ENCODE data around the gene SRP54. TPM values are rescaled to one million over a fixed set of nuclear protein-coding genes. Genes with fewer than 3 reads are reported as not detected.
"Not testable (repeated sequence)": the region's sequence is repeated elsewhere in the genome, so short reads cannot be mapped to it uniquely, and the experiment has no call there.

Gene SRP54
- total RNA-seq, 1 experiment from 2014 or later = 57.6 TPM

- CTCF ChIA-PET = no interaction called here
- H3K4me1 Mint-ChIP-seq (ENCODE audit: low read depth, unreplicated experiment) = no peaks in the 10 kb centered on the region
These were observed 31.5 kb upstream of the SRP54 start for GRCh38 chr14:34951286-34951685.

GRCh38 chr14:34956931-34957330 lies 25.9 kb upstream of the SRP54 start:
- intact Hi-C loops (cut with micrococcal nuclease; ENCODE audit: unreplicated experiment) = no loop called here
- no peak overlapping the region for H3K4me3 Mint-ChIP-seq (ENCODE audit: low read depth, unreplicated experiment)
- TF ChIP-seq CTCF (IDR thresholded peaks at IDR 0.05; ENCODE audit: unreplicated experiment) = no peak
- H3K27me3 Mint-ChIP-seq (ENCODE audit: unreplicated experiment) = no peaks in the 10 kb centered on the region
- no peak for DNase-seq
- no peaks in the 10 kb centered on the region for H3K36me3 Mint-ChIP-seq (ENCODE audit: insufficient read depth, unreplicated experiment)
- H3K27ac Mint-ChIP-seq (ENCODE audit: unreplicated experiment) = no peak overlapping the region
- BruUV-seq (replicated peaks) = no TSS peak
- H3K4me1 Mint-ChIP-seq (ENCODE audit: low read depth, unreplicated experiment) = no peaks in the 10 kb centered on the region
- CTCF ChIA-PET = no interaction called here
- H3K9me3 Mint-ChIP-seq (ENCODE audit: low read depth, unreplicated experiment) = no peaks in the 10 kb centered on the region

More at GRCh38 chr14:34951286-34951685, 31.5 kb upstream of the SRP54 start:
- no peak for DNase-seq
- Mint-ChIP-seq H3K9me3 (ENCODE audit: low read depth, unreplicated experiment) (no peaks in the 10 kb centered on the region), H3K4me3 (ENCODE audit: low read depth, unreplicated experiment) (no peak overlapping the region), H3K27ac (ENCODE audit: unreplicated experiment) (no peak overlapping the region), H3K36me3 (ENCODE audit: insufficient read depth, unreplicated experiment) (no peaks in the 10 kb centered on the region), H3K27me3 (ENCODE audit: unreplicated experiment) (no peaks in the 10 kb centered on the region)
- no peak for TF ChIP-seq CTCF (IDR thresholded peaks at IDR 0.05; ENCODE audit: unreplicated experiment)
- no TSS peak for BruUV-seq (replicated peaks)
- intact Hi-C loops (cut with micrococcal nuclease; ENCODE audit: unreplicated experiment) = no loop called here

GRCh38 chr14:34957771-34958286 lies 25.0 kb upstream of the SRP54 start:
- CTCF ChIA-PET = no interaction called here
- TF ChIP-seq CTCF (IDR thresholded peaks at IDR 0.05; ENCODE audit: unreplicated experiment) = no peak
- H3K9me3 Mint-ChIP-seq (ENCODE audit: low read depth, unreplicated experiment) = no peaks in the 10 kb centered on the region
- no peak overlapping the region for H3K4me3 Mint-ChIP-seq (ENCODE audit: low read depth, unreplicated experiment)
- BruUV-seq (replicated peaks) = no TSS peak
- no peak overlapping the region for H3K27ac Mint-ChIP-seq (ENCODE audit: unreplicated experiment)
- H3K36me3 Mint-ChIP-seq (ENCODE audit: insufficient read depth, unreplicated experiment) = no peaks in the 10 kb centered on the region
- intact Hi-C loops (cut with micrococcal nuclease; ENCODE audit: unreplicated experiment) = no loop called here
- DNase-seq = no peak
- H3K4me1 Mint-ChIP-seq (ENCODE audit: low read depth, unreplicated experiment) = no peaks in the 10 kb centered on the region
- H3K27me3 Mint-ChIP-seq (ENCODE audit: unreplicated experiment) = no peaks in the 10 kb centered on the region

- intact Hi-C loops (cut with micrococcal nuclease; ENCODE audit: unreplicated experiment); H3K4me3 Mint-ChIP-seq (ENCODE audit: low read depth, unreplicated experiment); H3K9me3 Mint-ChIP-seq (ENCODE audit: low read depth, unreplicated experiment); H3K27ac Mint-ChIP-seq (ENCODE audit: unreplicated experiment); H3K36me3 Mint-ChIP-seq (ENCODE audit: insufficient read depth, unreplicated experiment); H3K4me1 Mint-ChIP-seq (ENCODE audit: low read depth, unreplicated experiment); BruUV-seq (replicated peaks); DNase-seq; H3K27me3 Mint-ChIP-seq (ENCODE audit: unreplicated experiment): not testable (repeated sequence)
- CTCF ChIA-PET = interaction anchor here (0.7 kb wide), 2 partner anchors 21 to 1912 kb away, joined by 3 to 4 read pairs; partner anchors contain the start of gene SRP54
These were observed 20.7 kb upstream of the SRP54 start for GRCh38 chr14:34962106-34962505.

- intact Hi-C loops (cut with micrococcal nuclease; ENCODE audit: unreplicated experiment) = no loop called here
These were observed 17.6 kb upstream of the SRP54 start for GRCh38 chr14:34964977-34965764.

More at GRCh38 chr14:34964977-34965764, 17.6 kb upstream of the SRP54 start:
- DNase-seq = no peak
- CTCF ChIA-PET = no interaction called here
- Mint-ChIP-seq H3K9me3 (ENCODE audit: low read depth, unreplicated experiment) (no peaks in the 10 kb centered on the region), H3K27ac (ENCODE audit: unreplicated experiment) (no peak overlapping the region), H3K4me1 (ENCODE audit: low read depth, unreplicated experiment) (no peaks in the 10 kb centered on the region), H3K4me3 (ENCODE audit: low read depth, unreplicated experiment) (no peak overlapping the region), H3K27me3 (ENCODE audit: unreplicated experiment) (no peaks in the 10 kb centered on the region), H3K36me3 (ENCODE audit: insufficient read depth, unreplicated experiment) (no peaks in the 10 kb centered on the region)
- no peak for TF ChIP-seq CTCF (IDR thresholded peaks at IDR 0.05; ENCODE audit: unreplicated experiment)
- no TSS peak for BruUV-seq (replicated peaks)

Data from Calu3 (cell line).